GM21786 (cell line): ENCODE results near the gene RPL23.
"Not testable (repeated sequence)": the region's sequence is repeated elsewhere in the genome, so short reads cannot be mapped to it uniquely, and the experiment has no call there.

Source experiments
- ATAC-seq: cut with Tn5 transposase; IDR thresholded peaks from one replicate; pipeline ENCODE4 v1.9.1; 2021; ENCODE audit not compliant: unreplicated experiment

The RPL23 gene

GRCh38 chr17:38868817-38869525, 15.4 kb upstream of the RPL23 start:
- ATAC-seq, result peak; percentile 39

GRCh38 chr17:38867968-38868816, 14.7 kb upstream of the RPL23 start:
- ATAC-seq, result no peak

- ATAC-seq, result no peak
Observed at GRCh38 chr17:38867179-38867967, 13.9 kb upstream of the RPL23 start.

- ATAC-seq, result no peak
Observed at GRCh38 chr17:38864636-38865398, 11.3 kb upstream of the RPL23 start.

GRCh38 chr17:38861399-38861843, 7.9 kb upstream of the RPL23 start:
- no peak for ATAC-seq

GRCh38 chr17:38857271-38857670, 3.8 kb upstream of the RPL23 start:
- ATAC-seq, result no peak

GRCh38 chr17:38855101-38855714, 1.7 kb upstream of the RPL23 start:
- not testable (repeated sequence) for ATAC-seq

- ATAC-seq, result no peak
Observed at GRCh38 chr17:38852771-38853291, 690 bp downstream of the RPL23 start.

- no peak for ATAC-seq
Observed at GRCh38 chr17:38851434-38851833, 2.1 kb downstream of the RPL23 start.

GRCh38 chr17:38850374-38850773, 3.1 kb downstream of the RPL23 start:
- ATAC-seq, result no peak

- ATAC-seq, result no peak
Observed at GRCh38 chr17:38848939-38849605, 4.4 kb downstream of the RPL23 start.

GRCh38 chr17:38848557-38848891, 5.0 kb downstream of the RPL23 start:
- ATAC-seq, result no peak

GRCh38 chr17:38844261-38844757, 9.2 kb downstream of the RPL23 start:
- ATAC-seq, result no peak

- ATAC-seq, result no peak
Observed at GRCh38 chr17:38825762-38826247, 27.7 kb downstream of the RPL23 start.

GRCh38 chr17:38824899-38825761, 28.4 kb downstream of the RPL23 start, which contains the start of gene CWC25:
Gene CWC25, minus strand, starts transcription at chr17:38825321. Its CDS starts 138 bp downstream, at chr17:38825183.
- ATAC-seq, result peak; percentile 72

GRCh38 chr17:38815576-38816193, 37.8 kb downstream of the RPL23 start:
- no peak for ATAC-seq

- no peak for ATAC-seq
Observed at GRCh38 chr17:38809828-38810227, 43.7 kb downstream of the RPL23 start.
